SK-N-SH (cell line): ENCODE measurements around the gene FMOD. TPM values are rescaled to one million over a fixed set of nuclear protein-coding genes. Genes with fewer than 3 reads are reported as not detected.
A peak's percentile ranks its signal among the peaks of the same experiment; 100 is the strongest.

ENCODE experiments used
- CTCF ChIA-PET: fragments of 300-600, 350-600 bp; formaldehyde crosslinking; extraction: SDS; loops from one replicate; lab custom pipeline; 2021; lab: Yijun Ruan, JAX
- POLR2A ChIA-PET: fragments of 350-600 bp; sonication (Branson Sonifier 250); formaldehyde crosslinking; extraction: SDS; loops from one replicate; lab custom pipeline; 2020; ENCODE audit warnings: antibody characterized with exemption, inconsistent platforms; lab: Yijun Ruan, JAX
- DNase-seq: peaks from one replicate; pipeline ENCODE4 v3.0.0; 2012
- H2AFZ ChIP-seq: fragments of 200-600 bp; sonication (generic); 2 replicates; pipeline ENCODE4 v1.8.1; 2016; ENCODE audit warnings: antibody characterized with exemption, mild to moderate bottlenecking, low read depth
- H3F3A ChIP-seq: fragments of 200-600 bp; sonication (generic); replicated peaks from 2 replicates; pipeline ENCODE3; 2016; ENCODE audit warnings: antibody characterized with exemption, mild to moderate bottlenecking; ENCODE audit not compliant: insufficient read depth
- H3K27ac ChIP-seq, 2 experiments: fragments of 200-500 bp in 1 of 2; fragments of 200-600 bp in 1 of 2; sonication (Bioruptor generic) in 1 of 2; sonication (generic), shearing (Covaris generic) in 1 of 2; 2 replicates each; pipeline versions ENCODE4 v1.5.1 to v1.6.1; 2014 to 2016; ENCODE audit warnings: low read depth in 2 of 2, inconsistent platforms in 1 of 2, low read length in 1 of 2, mild to moderate bottlenecking in 1 of 2, mixed read lengths in 1 of 2
- H3K27me3 ChIP-seq: fragments of 200-600 bp; sonication (generic), shearing (Covaris generic); 2 replicates; pipeline ENCODE4 v1.6.1; 2016; ENCODE audit warnings: mixed run types; ENCODE audit not compliant: insufficient read depth
- H3K36me3 ChIP-seq, 2 experiments: fragments of 200-500 bp in 1 of 2; fragments of 200-600 bp in 1 of 2; sonication (Bioruptor generic) in 1 of 2; sonication (generic) in 1 of 2; replicated peaks in 1 of 2; 2 replicates each; pipeline versions ENCODE3 to v1.5.1; 2014 to 2016; ENCODE audit warnings: low read length in 1 of 2, mild to moderate bottlenecking in 1 of 2; ENCODE audit not compliant: insufficient read depth in 2 of 2, control insufficient read depth in 1 of 2
- H3K4me1 ChIP-seq, 2 experiments: fragments of 200-500 bp in 1 of 2; fragments of 200-600 bp in 1 of 2; sonication (Bioruptor generic) in 1 of 2; sonication (generic), shearing (Covaris generic) in 1 of 2; 2 replicates each; pipeline versions ENCODE4 v1.5.1 to v1.6.1; 2014 to 2016; ENCODE audit warnings: low read depth in 1 of 2, low read length in 1 of 2, mixed run types in 1 of 2; ENCODE audit not compliant: insufficient read depth in 2 of 2, control insufficient read depth in 1 of 2
- H3K4me2 ChIP-seq: fragments of 200-600 bp; sonication (generic), shearing (Covaris generic); 2 replicates; pipeline ENCODE4 v1.6.1; 2017; ENCODE audit warnings: mixed run types
- H3K4me3 ChIP-seq, 2 experiments: fragments of 200-500 bp in 1 of 2; fragments of 200-600 bp in 1 of 2; sonication (Bioruptor generic) in 1 of 2; sonication (generic), shearing (Covaris generic) in 1 of 2; 2 replicates each; pipeline versions ENCODE4 v1.5.1 to v1.8.1; 2014 to 2016; ENCODE audit warnings: low read depth in 2 of 2, inconsistent platforms in 1 of 2, low read length in 1 of 2, mild to moderate bottlenecking in 1 of 2, mixed read lengths in 1 of 2, moderate library complexity in 1 of 2
- H3K79me2 ChIP-seq: fragments of 200-600 bp; sonication (generic); 2 replicates; pipeline ENCODE4 v1.8.1; 2017; ENCODE audit warnings: mild to moderate bottlenecking; ENCODE audit not compliant: insufficient read depth
- H3K9ac ChIP-seq: fragments of 200-600 bp; sonication (generic); 2 replicates; pipeline ENCODE4 v1.6.1; 2017; ENCODE audit warnings: mixed run types
- H3K9me2 ChIP-seq: fragments of 200-600 bp; sonication (generic); 2 replicates; pipeline ENCODE4 v1.6.1; 2017; ENCODE audit warnings: mixed run types
- H3K9me3 ChIP-seq: fragments of 200-600 bp; sonication (generic); 2 replicates; pipeline ENCODE4 v1.6.1; 2017; ENCODE audit warnings: mixed run types, mild to moderate bottlenecking, moderate library complexity
- H4K20me1 ChIP-seq: fragments of 200-600 bp; sonication (generic); 2 replicates; pipeline ENCODE4 v1.6.1; 2017; ENCODE audit warnings: mild to moderate bottlenecking, mixed run types; ENCODE audit not compliant: insufficient read depth
- CHD2 ChIP-seq: fragments of 150-350 bp; IDR thresholded peaks from 2 replicates; pipeline ENCODE4 v1.6.1; 2018; ENCODE audit warnings: low read length; ENCODE audit not compliant: partially characterized antibody
- ELF1 ChIP-seq: IDR thresholded peaks from 2 replicates; pipeline ENCODE4 v1.4.0; 2012
- EP300 ChIP-seq, 2 experiments: IDR thresholded peaks; 2 replicates each; pipeline versions ENCODE4 v1.4.0 to v1.6.1; 2012; ENCODE audit warnings: borderline replicate concordance in 1 of 2, low read depth in 1 of 2, low read length in 1 of 2
- EZH2phosphoT487 ChIP-seq: fragments of 200-600 bp; sonication (generic); IDR thresholded peaks from 2 replicates; pipeline ENCODE4 v1.6.1; 2017; ENCODE audit warnings: low read depth, mixed run types, mild to moderate bottlenecking, antibody characterized with exemption, moderate library complexity, borderline replicate concordance
- FOSL2 ChIP-seq: IDR thresholded peaks from 2 replicates; pipeline ENCODE4 v1.4.0; 2012; ENCODE audit warnings: low read depth, mild to moderate bottlenecking, moderate library complexity, borderline replicate concordance
- FOXJ3 ChIP-seq: sonication (generic); formaldehyde crosslinking; IDR thresholded peaks from 2 replicates; pipeline ENCODE4 v1.5.1; 2020; ENCODE audit warnings: mild to moderate bottlenecking, missing genetic modification reagents
- FOXM1 ChIP-seq: IDR thresholded peaks from 2 replicates; pipeline ENCODE4 v1.4.0; 2012; ENCODE audit warnings: low read depth, mild to moderate bottlenecking
- GABPA ChIP-seq: IDR thresholded peaks from 2 replicates; pipeline ENCODE4 v1.4.0; 2012; ENCODE audit warnings: low read depth, mild to moderate bottlenecking
- MEF2A ChIP-seq: IDR thresholded peaks from 2 replicates; pipeline ENCODE4 v1.4.0; 2012; ENCODE audit warnings: low read depth, borderline replicate concordance
- NFIC ChIP-seq: IDR thresholded peaks from 2 replicates; pipeline ENCODE4 v1.4.0; 2012; ENCODE audit warnings: borderline replicate concordance
- NRF1 ChIP-seq: IDR thresholded peaks from 2 replicates; pipeline ENCODE4 v1.6.1; 2012; ENCODE audit warnings: low read depth, mild to moderate bottlenecking, low read length
- RAD21 ChIP-seq: IDR thresholded peaks from 2 replicates; pipeline ENCODE4 v1.6.1; 2012; ENCODE audit warnings: mild to moderate bottlenecking, low read length
- RCOR1 ChIP-seq: fragments of 150-350 bp; IDR thresholded peaks from 2 replicates; pipeline ENCODE4 v1.6.1; 2017; ENCODE audit warnings: antibody characterized with exemption, low read length
- RFX5 ChIP-seq: IDR thresholded peaks from 2 replicates; pipeline ENCODE4 v1.6.1; 2012; ENCODE audit warnings: mild to moderate bottlenecking, improper control_type of control experiment, low read length
- TAF1 ChIP-seq: IDR thresholded peaks from 2 replicates; pipeline ENCODE4 v1.6.1; 2012; ENCODE audit warnings: low read depth, mild to moderate bottlenecking, low read length, moderate library complexity, borderline replicate concordance
- TCF12 ChIP-seq: IDR thresholded peaks from 2 replicates; pipeline ENCODE4 v1.4.0; 2012
- TEAD4 ChIP-seq: IDR thresholded peaks from 2 replicates; pipeline ENCODE4 v1.4.0; 2012; ENCODE audit warnings: mild to moderate bottlenecking, borderline replicate concordance; ENCODE audit not compliant: insufficient read depth
- WGBS: methylation state at CpG from one replicate; pipeline ENCODE4 v1.1.6; 2017; ENCODE audit warnings: low lambda C conversion rate; 5-methylcytosine and 5-hydroxymethylcytosine counted together
- polyA plus RNA-seq, 3 experiments: library from polyadenylated mRNA; depleted of rRNA; stranded (reverse); fragments of >200 nt; gene quantifications; 2 replicates each; pipeline ENCODE4 v1.2.3, GENCODE V29; 2012
- TF ChIP-seq, protein P1 (sequence below): fragments of 150-350 bp; IDR thresholded peaks from 2 replicates; pipeline ENCODE4 v1.6.1; 2017; ENCODE audit warnings: antibody characterized with exemption, low read length, low read depth, borderline replicate concordance
- TF ChIP-seq, protein P2 (sequence below): IDR thresholded peaks from 2 replicates; pipeline ENCODE4 v1.4.0; 2012; ENCODE audit warnings: low read depth
- TF ChIP-seq, protein P3 (sequence below): IDR thresholded peaks from 2 replicates; pipeline ENCODE4; 2012
- TF ChIP-seq, protein P4 (sequence below): IDR thresholded peaks from 2 replicates; pipeline ENCODE4 v1.4.0; 2012; ENCODE audit warnings: low read depth, borderline replicate concordance

Gene FMOD
- polyA plus RNA-seq, 1 of the 3 experiments (the other 2 are of a cell fraction): not detected

DNA sequence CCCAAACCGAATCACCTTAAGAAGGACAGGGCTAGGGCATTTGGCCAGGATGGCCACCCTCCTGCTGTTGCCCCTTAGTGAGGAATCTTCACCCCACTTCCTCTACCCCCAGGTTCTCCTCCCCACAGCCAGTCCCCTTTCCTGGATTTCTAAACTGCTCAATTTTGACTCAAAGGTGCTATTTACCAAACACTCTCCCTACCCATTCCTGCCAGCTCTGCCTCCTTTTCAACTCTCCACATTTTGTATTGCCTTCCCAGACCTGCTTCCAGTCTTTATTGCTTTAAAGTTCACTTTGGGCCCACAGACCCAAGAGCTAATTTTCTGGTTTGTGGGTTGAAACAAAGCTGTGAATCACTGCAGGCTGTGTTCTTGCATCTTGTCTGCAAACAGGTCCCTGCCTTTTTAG lies 42.0 kb downstream of the FMOD start:
- POLR2A ChIA-PET: interaction anchor here (1.2 kb wide), 1 partner anchor 18 kb away, joined by 5 read pairs; no protein-coding TSS in a partner anchor

DNA sequence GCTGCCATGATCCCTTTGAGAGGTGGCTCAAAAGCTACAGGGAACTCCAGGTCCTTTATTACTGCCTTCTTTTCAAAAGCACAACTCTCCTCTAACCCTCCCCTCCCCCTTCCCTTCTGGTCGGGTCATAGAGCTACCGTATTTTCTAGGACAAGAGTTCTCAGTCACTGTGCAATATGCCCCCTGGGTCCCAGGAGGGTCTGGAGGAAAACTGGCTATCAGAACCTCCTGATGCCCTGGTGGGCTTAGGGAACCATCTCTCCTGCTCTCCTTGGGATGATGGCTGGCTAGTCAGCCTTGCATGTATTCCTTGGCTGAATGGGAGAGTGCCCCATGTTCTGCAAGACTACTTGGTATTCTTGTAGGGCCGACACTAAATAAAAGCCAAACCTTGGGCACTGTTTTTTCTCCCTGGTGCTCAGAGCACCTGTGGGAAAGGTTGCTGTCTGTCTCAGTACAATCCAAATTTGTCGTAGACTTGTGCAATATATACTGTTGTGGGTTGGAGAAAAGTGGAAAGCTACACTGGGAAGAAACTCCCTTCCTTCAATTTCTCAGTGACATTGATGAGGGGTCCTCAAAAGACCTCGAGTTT lies 42.5 kb downstream of the FMOD start:
- CTCF ChIA-PET: interaction anchor here (0.6 to 9.2 kb wide), 13 partner anchors 8 to 318 kb away, joined by 3 to 127 read pairs (median 6); no protein-coding TSS in a partner anchor
- Histone ChIP-seq H3K9me3 (no peaks in the 10 kb centered on the region), H3K9ac (no peak overlapping the region), H3K4me1 (peaks cover 22 to 41% of the 10 kb centered on the region in 2 experiments), H3K4me3 (peak overlapping the region; percentile 44 to 84; a peak in 1 of 4 replicates), H3K27ac (no peak overlapping the region), H3F3A (peaks cover 5% of the 10 kb centered on the region), H3K79me2 (peaks cover 32% of the 10 kb centered on the region), H3K4me2 (peak overlapping the region; percentile 99), H3K9me2 (no peaks in the 10 kb centered on the region), H4K20me1 (peaks cover 39% of the 10 kb centered on the region), H3K36me3 (peaks cover 21 to 23% of the 10 kb centered on the region in 2 experiments), H3K27me3 (no peaks in the 10 kb centered on the region), H2AFZ (no peak overlapping the region)
- DNase-seq: no peak
- 85% methylated on average over 5 of the region's 5 CpGs for WGBS
- POLR2A ChIA-PET: interaction anchor here (2.7 kb wide), 1 partner anchor 18 kb away, joined by 18 read pairs; no protein-coding TSS in a partner anchor
- TF ChIP-seq, protein P1, sequence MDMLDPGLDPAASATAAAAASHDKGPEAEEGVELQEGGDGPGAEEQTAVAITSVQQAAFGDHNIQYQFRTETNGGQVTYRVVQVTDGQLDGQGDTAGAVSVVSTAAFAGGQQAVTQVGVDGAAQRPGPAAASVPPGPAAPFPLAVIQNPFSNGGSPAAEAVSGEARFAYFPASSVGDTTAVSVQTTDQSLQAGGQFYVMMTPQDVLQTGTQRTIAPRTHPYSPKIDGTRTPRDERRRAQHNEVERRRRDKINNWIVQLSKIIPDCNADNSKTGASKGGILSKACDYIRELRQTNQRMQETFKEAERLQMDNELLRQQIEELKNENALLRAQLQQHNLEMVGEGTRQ: no peak
- TF ChIP-seq TAF1: no peak
- TF ChIP-seq, protein P2, sequence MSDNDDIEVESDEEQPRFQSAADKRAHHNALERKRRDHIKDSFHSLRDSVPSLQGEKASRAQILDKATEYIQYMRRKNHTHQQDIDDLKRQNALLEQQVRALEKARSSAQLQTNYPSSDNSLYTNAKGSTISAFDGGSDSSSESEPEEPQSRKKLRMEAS: no peak
- TF ChIP-seq CHD2: no peak
- TF ChIP-seq RFX5: no peak
- TF ChIP-seq, protein P3, sequence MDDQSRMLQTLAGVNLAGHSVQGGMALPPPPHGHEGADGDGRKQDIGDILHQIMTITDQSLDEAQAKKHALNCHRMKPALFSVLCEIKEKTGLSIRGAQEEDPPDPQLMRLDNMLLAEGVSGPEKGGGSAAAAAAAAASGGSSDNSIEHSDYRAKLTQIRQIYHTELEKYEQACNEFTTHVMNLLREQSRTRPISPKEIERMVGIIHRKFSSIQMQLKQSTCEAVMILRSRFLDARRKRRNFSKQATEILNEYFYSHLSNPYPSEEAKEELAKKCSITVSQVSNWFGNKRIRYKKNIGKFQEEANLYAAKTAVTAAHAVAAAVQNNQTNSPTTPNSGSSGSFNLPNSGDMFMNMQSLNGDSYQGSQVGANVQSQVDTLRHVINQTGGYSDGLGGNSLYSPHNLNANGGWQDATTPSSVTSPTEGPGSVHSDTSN: no peak
- no peak for TF ChIP-seq RCOR1
- TF ChIP-seq, protein P4, sequence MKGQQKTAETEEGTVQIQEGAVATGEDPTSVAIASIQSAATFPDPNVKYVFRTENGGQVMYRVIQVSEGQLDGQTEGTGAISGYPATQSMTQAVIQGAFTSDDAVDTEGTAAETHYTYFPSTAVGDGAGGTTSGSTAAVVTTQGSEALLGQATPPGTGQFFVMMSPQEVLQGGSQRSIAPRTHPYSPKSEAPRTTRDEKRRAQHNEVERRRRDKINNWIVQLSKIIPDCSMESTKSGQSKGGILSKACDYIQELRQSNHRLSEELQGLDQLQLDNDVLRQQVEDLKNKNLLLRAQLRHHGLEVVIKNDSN: no peak
- TF ChIP-seq RAD21: no peak

More for the DNA sequence above, 42.0 kb downstream of the FMOD start:
- peaks cover 39% of the 10 kb centered on the region for H4K20me1 ChIP-seq
- H3F3A ChIP-seq: peaks cover 5% of the 10 kb centered on the region
- no peak overlapping the region for H2AFZ ChIP-seq
- WGBS: 90% methylated on average over 1 of the region's 1 CpG
- H3K27ac ChIP-seq: no peak overlapping the region
- peak overlapping the region; percentile 99; the same call in 1 of the 2 replicates for H3K4me2 ChIP-seq
- H3K4me1 ChIP-seq: peaks cover 22 to 36% of the 10 kb centered on the region in 2 experiments
- peaks cover 32% of the 10 kb centered on the region for H3K79me2 ChIP-seq
- H3K36me3 ChIP-seq: peaks cover 21 to 23% of the 10 kb centered on the region in 2 experiments
- H3K27me3 ChIP-seq: no peaks in the 10 kb centered on the region
- CTCF ChIA-PET: interaction anchor here (0.6 to 9.2 kb wide), 13 partner anchors 9 to 317 kb away, joined by 3 to 127 read pairs (median 4); partner anchors contain the start of gene ADORA1
- H3K9me3 ChIP-seq: no peaks in the 10 kb centered on the region
- no peak overlapping the region; a peak in 1 of 4 replicates for H3K4me3 ChIP-seq
- H3K9ac ChIP-seq: no peak overlapping the region
- DNase-seq: no peak
- no peaks in the 10 kb centered on the region for H3K9me2 ChIP-seq
- TF ChIP-seq FOXJ3: no peak
- TF ChIP-seq EZH2phosphoT487: no peak
- TF ChIP-seq, protein P2: no peak
- no peak for TF ChIP-seq MEF2A
- no peak for TF ChIP-seq TCF12
- TF ChIP-seq, protein P3: no peak
- no peak for TF ChIP-seq TAF1
- TF ChIP-seq FOSL2: no peak
- TF ChIP-seq TEAD4: no peak
- no peak for TF ChIP-seq CHD2
- no peak for TF ChIP-seq ELF1
- TF ChIP-seq, protein P1: no peak
- TF ChIP-seq NRF1: no peak
- TF ChIP-seq NFIC: no peak
- TF ChIP-seq, protein P4: no peak
- TF ChIP-seq EP300 (IDR thresholded peaks at IDR 0.05; ENCODE audit: borderline replicate concordance in 1 of 2, low read depth in 1 of 2, low read length in 1 of 2): no peak
- no peak for TF ChIP-seq GABPA
- TF ChIP-seq FOXM1: no peak
- no peak for TF ChIP-seq RFX5
